Tongue (tissue), 3 donors: ENCODE data around the gene GCNT3. TPM values are rescaled to one million over a fixed set of nuclear protein-coding genes. Genes with fewer than 3 reads are reported as not detected.
"Not testable (repeated sequence)": the region's sequence is repeated elsewhere in the genome, so short reads cannot be mapped to it uniquely, and the experiment has no call there.

ENCODE experiments used
- DNase-seq: peaks from one replicate; pipeline ENCODE4 v3.0.0-alpha.2; 2015
- small RNA-seq: library from RNA; depleted of rRNA; stranded (forward); fragments of <200 nt; gene quantifications from one replicate; pipeline ENCODE3, GENCODE V24; 2014; ENCODE audit warnings: low replicate concordance
- total RNA-seq: library from RNA; depleted of rRNA; stranded (reverse); fragments of >200 nt; gene quantifications from one replicate; pipeline ENCODE4 v1.2.3, GENCODE V29; 2014

GCNT3 gene
- total RNA-seq, 1 donor from 2014 or later, result 5.3 TPM

GRCh38 chr15:59618406-59618805 lies 6.8 kb downstream of the GCNT3 start:
- DNase-seq, result no peak

- DNase-seq, result no peak
Measured at GRCh38 chr15:59622289-59622688, 10.7 kb downstream of the GCNT3 start.

DNA sequence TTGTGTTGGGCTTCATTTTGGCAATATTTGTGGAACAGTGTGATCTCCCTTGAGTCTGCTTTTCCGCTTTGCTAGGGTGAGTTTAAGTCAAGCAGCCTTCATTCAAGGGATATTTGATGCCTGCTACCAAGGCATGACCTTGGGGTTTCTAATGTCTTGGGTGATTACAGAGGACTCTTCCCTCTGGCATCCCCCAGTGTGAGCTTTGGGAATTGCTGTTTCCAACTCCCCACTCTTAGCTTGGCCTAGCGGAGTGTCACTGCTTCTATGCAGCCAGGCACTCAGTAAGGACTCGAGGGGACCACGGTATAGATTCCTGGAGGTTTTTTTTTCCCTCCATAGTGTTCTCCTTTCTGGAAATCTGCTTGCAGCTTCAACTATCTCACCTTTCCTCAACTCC lies 21.1 kb downstream of the GCNT3 start:
- DNase-seq, result no peak

DNA sequence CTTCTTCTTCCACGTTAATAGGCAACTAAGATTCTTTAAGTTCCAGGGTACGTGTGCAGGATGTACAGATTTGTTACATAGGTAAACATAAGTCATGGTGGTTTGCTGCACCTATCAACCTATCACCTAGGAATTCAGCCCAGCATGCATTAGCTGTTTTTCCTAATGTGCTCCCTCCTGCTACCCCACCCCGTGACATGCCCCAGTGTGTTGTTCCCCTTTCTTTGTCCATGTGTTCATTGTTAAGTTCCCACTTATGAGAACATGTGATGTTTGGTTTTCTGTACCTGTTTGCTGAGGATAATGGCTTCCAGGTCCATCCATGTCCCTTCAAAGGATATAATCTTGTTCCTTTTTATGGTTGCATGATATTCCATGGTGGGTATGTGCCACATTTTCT lies 24.6 kb downstream of the GCNT3 start:
- DNase-seq, result no peak

GRCh38 chr15:59637507-59637906 lies 25.9 kb downstream of the GCNT3 start:
- DNase-seq, result not testable (repeated sequence)

- no peak for DNase-seq
Measured at GRCh38 chr15:59642351-59642750, 30.8 kb downstream of the GCNT3 start.

DNA sequence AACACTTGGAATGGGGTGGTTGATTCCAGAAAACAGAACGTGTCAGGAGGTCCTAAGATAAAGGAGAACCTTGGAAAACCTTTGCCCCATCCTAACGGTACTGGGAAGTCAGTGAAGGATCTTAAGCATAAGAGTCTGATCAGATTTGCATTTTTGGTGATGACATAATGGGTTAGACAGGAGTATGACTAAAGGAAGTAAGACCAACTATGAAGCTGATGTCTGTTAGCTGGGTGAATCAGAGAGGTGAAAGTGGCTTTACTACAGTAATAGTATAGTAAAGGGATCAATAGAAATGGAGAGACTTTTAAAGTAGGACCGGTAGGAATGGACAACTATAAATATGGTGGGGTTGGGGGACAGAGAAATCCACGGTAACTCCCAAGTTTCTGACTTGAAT lies 33.2 kb downstream of the GCNT3 start:
- DNase-seq, result no peak

GRCh38 chr15:59645812-59646211 lies 34.2 kb downstream of the GCNT3 start:
- DNase-seq, result not testable (repeated sequence)

GRCh38 chr15:59646277-59646676 lies 34.7 kb downstream of the GCNT3 start:
- DNase-seq, result no peak

DNA sequence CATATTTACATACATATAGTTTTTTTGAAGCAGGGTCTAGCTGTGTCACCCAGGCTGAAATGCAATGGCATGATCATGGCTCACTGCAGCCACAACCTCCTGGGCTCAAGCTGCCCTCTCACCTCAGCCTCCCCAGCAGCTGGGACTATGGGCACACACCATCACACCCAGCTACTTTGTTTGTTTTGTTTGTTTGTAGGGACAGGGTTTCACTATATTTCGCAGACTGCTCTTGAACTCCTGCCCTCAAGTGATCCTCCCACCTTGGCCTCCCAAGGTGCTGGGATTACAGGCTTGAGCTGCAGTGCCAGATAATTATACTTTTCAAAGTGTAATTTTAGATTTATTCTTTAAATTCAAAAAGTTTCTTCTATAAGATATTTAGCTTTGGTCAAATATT lies 35.5 kb downstream of the GCNT3 start:
- DNase-seq, result no peak

DNA sequence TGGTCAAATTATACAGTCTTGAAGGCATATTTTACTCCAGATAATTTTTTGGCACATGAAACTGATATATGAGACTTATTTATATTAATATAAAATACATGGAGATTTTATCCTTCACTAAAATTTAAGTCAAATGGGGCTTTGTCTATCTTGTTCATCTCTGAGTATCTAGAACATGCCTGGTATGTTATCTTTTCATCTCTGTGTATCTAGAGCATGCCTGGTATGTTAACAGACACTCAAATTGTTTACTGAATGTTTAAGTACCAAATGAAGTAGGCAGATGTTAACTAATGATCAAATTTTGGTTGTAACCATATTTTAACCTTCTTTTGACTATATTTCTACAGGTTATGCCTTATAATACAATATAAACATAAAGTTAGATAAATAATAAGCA lies 38.0 kb downstream of the GCNT3 start:
- no peak for DNase-seq

- no peak for DNase-seq
Measured at GRCh38 chr15:59654046-59654445, 42.5 kb downstream of the GCNT3 start.

DNA sequence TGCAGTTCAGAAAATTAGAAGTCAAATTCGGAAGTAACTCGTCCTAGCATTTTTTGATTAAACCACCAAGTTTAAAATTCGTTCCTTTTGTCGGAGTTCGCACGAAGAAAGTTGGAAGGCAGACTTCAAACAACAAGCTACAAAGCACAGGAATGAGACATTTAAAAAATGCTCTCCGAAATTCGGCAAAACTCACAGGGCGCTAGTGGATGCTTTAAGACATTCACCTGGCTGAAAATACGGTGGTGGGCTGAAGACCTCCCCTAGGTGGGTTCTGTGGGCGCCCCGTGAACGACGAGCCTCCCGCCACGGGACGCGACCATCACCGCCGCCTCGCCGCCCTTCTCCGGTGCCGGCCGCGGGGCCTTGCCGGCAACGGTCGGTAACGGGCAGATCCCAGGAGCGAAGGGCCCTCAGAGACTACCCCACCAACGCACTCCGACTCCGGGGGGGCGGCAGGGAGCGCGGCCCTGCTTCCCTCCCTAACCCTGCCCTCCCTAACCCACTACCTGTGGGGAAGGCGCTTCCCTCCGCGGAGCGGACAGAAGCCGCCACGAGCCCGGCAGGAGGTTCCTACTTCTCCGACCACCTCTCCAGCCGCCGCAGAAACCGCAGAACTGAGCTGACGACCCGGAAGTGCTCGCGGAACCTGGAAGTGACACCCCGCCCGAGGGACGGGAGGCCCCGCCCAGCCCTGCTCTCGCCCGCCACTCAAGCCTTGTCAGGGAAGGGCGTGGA lies 45.5 kb downstream of the GCNT3 start, which contains the start of gene GTF2A2:
TSS of gene GTF2A2 (minus strand) at position 619 of the 738 bp plus-strand sequence. CDS start 5,238 bp downstream, outside the sequence.
- DNase-seq, result peak; percentile 98

- no peak for DNase-seq
Measured at GRCh38 chr15:59657635-59658125, 46.1 kb downstream of the GCNT3 start.

DNA sequence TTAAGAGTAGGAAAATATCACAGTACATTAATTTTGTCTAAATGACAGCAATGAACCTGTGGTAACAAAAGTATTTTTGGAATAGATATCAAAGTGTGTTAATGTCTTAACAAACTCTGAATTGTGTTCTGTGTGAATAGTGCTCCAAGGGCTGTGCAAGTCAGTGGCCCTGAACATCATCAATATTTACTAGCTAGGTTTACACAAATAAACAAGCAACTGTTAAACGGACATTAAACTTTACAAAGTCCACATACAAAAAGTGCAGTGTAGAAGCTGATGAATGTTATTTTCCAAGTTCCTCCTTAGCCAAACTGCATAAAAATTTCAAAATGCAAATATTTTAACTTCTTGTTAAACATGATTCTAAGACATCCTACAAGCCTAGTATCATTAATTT lies 47.8 kb downstream of the GCNT3 start:
- DNase-seq, result no peak

DNA sequence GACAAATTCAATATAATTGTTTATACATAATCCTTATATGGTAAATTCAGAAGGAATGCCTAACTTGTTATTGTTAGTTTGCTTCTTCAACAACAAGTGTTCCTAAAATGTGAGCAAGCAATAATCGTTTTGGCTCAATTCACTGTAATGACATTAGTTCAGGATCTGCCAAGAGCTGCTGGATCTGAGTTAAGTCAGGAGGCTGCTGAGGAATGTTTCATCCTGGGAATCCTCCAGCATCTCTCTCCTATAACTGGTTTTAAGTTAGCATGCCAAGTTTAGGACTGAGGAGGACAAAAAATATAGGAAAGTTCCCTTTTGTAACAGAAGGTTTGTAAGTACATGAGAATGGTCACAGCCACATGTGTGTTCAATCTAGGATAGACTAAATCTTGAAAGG lies 50.7 kb downstream of the GCNT3 start:
- DNase-seq, result peak; percentile 49

DNA sequence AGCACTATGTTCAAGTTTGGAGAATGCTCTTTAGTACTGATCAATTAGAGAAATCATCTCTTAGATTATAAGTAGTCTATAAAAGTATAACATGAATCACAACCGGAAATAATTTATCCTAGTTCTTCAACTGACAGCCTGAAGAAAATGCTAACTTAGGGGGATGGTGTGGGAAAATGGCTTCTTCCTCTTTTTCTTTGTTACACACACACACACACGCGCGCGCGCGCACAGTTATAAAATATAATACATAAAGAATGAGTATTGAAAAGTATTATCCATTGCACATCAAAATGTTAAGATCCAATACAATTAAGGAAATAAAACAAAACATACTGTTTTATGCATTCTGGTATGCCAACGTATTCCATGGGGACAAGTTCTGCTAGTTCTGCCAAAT lies 57.0 kb downstream of the GCNT3 start:
- no peak for DNase-seq

Small RNA genes within 50 kb of the gene (small RNA-seq; reads per million reads assigned to genes)
- not detected for gene RNA5SP396

Other genes with a start within 250 kb of the GCNT3 start
- 66.6 TPM for gene MYO1E, start 238.9 kb upstream of the GCNT3 start, total RNA-seq
- gene FAM81A, start 173.6 kb upstream of the GCNT3 start, total RNA-seq, result 3.0 TPM
- gene GTF2A2, start 45.7 kb downstream of the GCNT3 start, total RNA-seq, result 43.6 TPM
- 126 TPM for gene BNIP2, start 77.5 kb downstream of the GCNT3 start, total RNA-seq